ENCODE measurements around the gene ZDHHC14.

The ZDHHC14 gene

DNA sequence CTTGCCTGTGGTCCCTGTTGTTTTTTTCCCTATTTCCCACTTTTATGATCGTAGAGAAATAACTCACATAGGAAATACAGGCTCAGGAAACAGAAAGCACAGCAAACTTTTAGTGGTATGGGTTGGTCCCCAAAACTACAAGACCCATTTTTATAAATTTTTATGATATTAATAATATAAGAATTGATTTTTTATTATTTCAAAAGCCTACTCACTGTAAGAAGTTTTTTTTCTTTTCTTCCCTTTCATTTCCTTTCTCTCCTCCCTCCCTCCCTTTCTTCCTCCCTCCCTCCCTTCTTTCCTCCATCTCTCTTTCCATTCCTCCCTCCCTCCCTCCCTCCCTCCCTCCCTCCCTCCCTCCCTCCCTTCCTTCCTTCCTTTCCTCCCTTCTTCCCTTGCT lies 141.5 kb downstream of the ZDHHC14 start:
- Histone ChIP-seq H3F3A (ENCODE audit: control insufficient read depth, insufficient read depth) (no peaks in the 10 kb centered on the region), H3K9me2 (replicated peaks; ENCODE audit: control insufficient read depth, low read length) (no peaks in the 10 kb centered on the region), H3K4me1 (ENCODE audit: control insufficient read depth, low read length) (peaks cover 11% of the 10 kb centered on the region), H3K27me3 (ENCODE audit: control insufficient read depth, low read length) (no peaks in the 10 kb centered on the region), H3K9me3 (ENCODE audit: control insufficient read depth, insufficient read depth, low read length) (peaks cover 3% of the 10 kb centered on the region; the same call in 1 of the 2 replicates), H3K79me2 (ENCODE audit: control insufficient read depth, low read length) (no peaks in the 10 kb centered on the region), H4K20me1 (ENCODE audit: control insufficient read depth, insufficient read depth, low read depth, low read length) (no peaks in the 10 kb centered on the region), H3K4me3 (ENCODE audit: low read length) (no peak overlapping the region), H3K36me3 (ENCODE audit: control insufficient read depth, low read length) (no peaks in the 10 kb centered on the region), H3K4me2 (ENCODE audit: low read length) (no peak overlapping the region), H3K27ac (ENCODE audit: low read depth, low read length) (no peak overlapping the region)
- TF ChIP-seq, protein P1, sequence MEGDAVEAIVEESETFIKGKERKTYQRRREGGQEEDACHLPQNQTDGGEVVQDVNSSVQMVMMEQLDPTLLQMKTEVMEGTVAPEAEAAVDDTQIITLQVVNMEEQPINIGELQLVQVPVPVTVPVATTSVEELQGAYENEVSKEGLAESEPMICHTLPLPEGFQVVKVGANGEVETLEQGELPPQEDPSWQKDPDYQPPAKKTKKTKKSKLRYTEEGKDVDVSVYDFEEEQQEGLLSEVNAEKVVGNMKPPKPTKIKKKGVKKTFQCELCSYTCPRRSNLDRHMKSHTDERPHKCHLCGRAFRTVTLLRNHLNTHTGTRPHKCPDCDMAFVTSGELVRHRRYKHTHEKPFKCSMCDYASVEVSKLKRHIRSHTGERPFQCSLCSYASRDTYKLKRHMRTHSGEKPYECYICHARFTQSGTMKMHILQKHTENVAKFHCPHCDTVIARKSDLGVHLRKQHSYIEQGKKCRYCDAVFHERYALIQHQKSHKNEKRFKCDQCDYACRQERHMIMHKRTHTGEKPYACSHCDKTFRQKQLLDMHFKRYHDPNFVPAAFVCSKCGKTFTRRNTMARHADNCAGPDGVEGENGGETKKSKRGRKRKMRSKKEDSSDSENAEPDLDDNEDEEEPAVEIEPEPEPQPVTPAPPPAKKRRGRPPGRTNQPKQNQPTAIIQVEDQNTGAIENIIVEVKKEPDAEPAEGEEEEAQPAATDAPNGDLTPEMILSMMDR (IDR thresholded peaks at IDR 0.05; ENCODE audit: low read depth, low read length, poor library complexity, severe bottlenecking) = no peak
- no peak for TF ChIP-seq EZH2phosphoT487 (IDR thresholded peaks at IDR 0.05; ENCODE audit: borderline replicate concordance, low read length)

DNA sequence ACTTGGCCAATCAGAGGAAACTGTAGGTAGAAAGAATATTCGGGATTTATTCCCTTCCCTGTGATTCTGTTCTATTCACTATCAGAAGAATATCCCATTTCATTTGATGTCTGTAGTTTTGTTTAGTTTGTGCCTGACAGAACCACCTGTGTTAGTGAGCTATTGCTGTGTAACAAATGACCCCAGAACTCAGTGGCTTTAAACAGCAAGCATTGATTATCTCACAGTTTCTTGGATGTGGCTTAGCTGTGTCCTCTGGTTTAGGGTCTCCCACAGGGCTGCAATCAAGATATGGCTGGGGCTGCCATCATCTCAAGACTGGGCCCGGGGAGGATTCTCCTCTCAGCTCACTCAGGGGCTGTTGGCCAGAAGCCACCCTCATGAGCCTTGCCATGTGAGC lies 143.7 kb downstream of the ZDHHC14 start:
- Histone ChIP-seq H3F3A (ENCODE audit: control insufficient read depth, insufficient read depth) (no peaks in the 10 kb centered on the region), H3K4me3 (ENCODE audit: low read length) (no peak overlapping the region), H3K4me2 (ENCODE audit: low read length) (no peak overlapping the region), H3K36me3 (ENCODE audit: control insufficient read depth, low read length) (no peaks in the 10 kb centered on the region), H3K27ac (ENCODE audit: low read depth, low read length) (no peak overlapping the region), H3K4me1 (ENCODE audit: control insufficient read depth, low read length) (peaks cover 27% of the 10 kb centered on the region), H3K79me2 (ENCODE audit: control insufficient read depth, low read length) (no peaks in the 10 kb centered on the region), H4K20me1 (ENCODE audit: control insufficient read depth, insufficient read depth, low read depth, low read length) (no peaks in the 10 kb centered on the region), H3K27me3 (ENCODE audit: control insufficient read depth, low read length) (no peaks in the 10 kb centered on the region), H3K9me3 (ENCODE audit: control insufficient read depth, insufficient read depth, low read length) (peaks cover 3% of the 10 kb centered on the region; the same call in 1 of the 2 replicates), H3K9me2 (replicated peaks; ENCODE audit: control insufficient read depth, low read length) (no peaks in the 10 kb centered on the region)
- no peak for TF ChIP-seq EZH2phosphoT487 (IDR thresholded peaks at IDR 0.05; ENCODE audit: borderline replicate concordance, low read length)
- TF ChIP-seq, protein P1 (IDR thresholded peaks at IDR 0.05; ENCODE audit: low read depth, low read length, poor library complexity, severe bottlenecking) = no peak

DNA sequence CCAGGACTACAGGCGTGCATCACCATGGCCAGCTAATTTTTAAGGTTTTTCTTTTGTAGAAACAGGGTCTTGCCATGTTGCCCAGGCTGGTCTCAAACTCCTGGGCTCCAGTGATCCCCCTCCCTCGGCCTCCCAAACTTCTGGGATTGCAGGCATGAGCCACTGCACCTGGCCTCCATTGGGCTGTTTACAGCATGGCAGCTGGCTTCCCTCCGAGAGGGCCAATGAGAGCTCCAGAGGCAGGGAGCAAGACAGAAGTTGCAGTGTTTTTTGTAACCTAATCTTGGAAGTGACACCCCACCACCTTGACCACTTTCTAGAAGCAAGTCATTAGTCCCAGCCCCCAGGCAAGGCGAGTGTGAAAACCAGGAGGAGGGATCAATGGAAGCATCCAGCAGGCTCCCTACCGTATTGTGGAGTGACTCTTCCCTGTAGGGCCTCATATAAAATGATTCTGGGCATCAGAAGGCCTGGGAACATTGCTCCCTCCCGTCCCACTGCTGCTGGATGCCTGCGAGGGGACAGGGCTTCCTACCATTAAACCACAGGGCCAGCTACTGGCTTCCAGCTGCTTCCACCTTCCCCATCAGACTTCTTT lies 144.4 kb downstream of the ZDHHC14 start:
- H3K79me2 ChIP-seq (ENCODE audit: control insufficient read depth, low read length) = no peaks in the 10 kb centered on the region
- TF ChIP-seq, protein P1 (IDR thresholded peaks at IDR 0.05; ENCODE audit: low read depth, low read length, poor library complexity, severe bottlenecking) = no peak
- H3K36me3 ChIP-seq (ENCODE audit: control insufficient read depth, low read length) = no peaks in the 10 kb centered on the region
- no peaks in the 10 kb centered on the region for H3K9me2 ChIP-seq (replicated peaks; ENCODE audit: control insufficient read depth, low read length)
- H3K4me1 ChIP-seq (ENCODE audit: control insufficient read depth, low read length) = peaks cover 28% of the 10 kb centered on the region
- H3F3A ChIP-seq (ENCODE audit: control insufficient read depth, insufficient read depth) = no peaks in the 10 kb centered on the region
- no peak overlapping the region for H3K27ac ChIP-seq (ENCODE audit: low read depth, low read length)
- no peak overlapping the region for H3K4me3 ChIP-seq (ENCODE audit: low read length)
- H3K4me2 ChIP-seq (ENCODE audit: low read length) = no peak overlapping the region
- H4K20me1 ChIP-seq (ENCODE audit: control insufficient read depth, insufficient read depth, low read depth, low read length) = no peaks in the 10 kb centered on the region
- no peaks in the 10 kb centered on the region for H3K27me3 ChIP-seq (ENCODE audit: control insufficient read depth, low read length)
- H3K9me3 ChIP-seq (ENCODE audit: control insufficient read depth, insufficient read depth, low read length) = peaks cover 3% of the 10 kb centered on the region; the same call in 1 of the 2 replicates
